A673 (cell line): ENCODE results near the gene FAM98C. TPM values are rescaled to one million over a fixed set of nuclear protein-coding genes. Genes with fewer than 3 reads are reported as not detected.

Experiments
- BruUV-seq: library from RNA; stranded (reverse); fragments of 400-500 nt; replicated peaks from 2 replicates; lab custom pipeline; 2021; lab: Mats Ljungman, UMichigan
- CTCF ChIA-PET: fragments of 300-600 bp; sonication (Branson Sonifier 250); formaldehyde crosslinking; loops from one replicate; lab custom pipeline; 2022; ENCODE audit warnings: antibody characterized with exemption; lab: Charles Lee
- POLR2A ChIA-PET: fragments of 300-600 bp; sonication (Branson Sonifier 250); formaldehyde crosslinking; loops from one replicate; lab custom pipeline; 2022; ENCODE audit warnings: antibody characterized with exemption; ENCODE audit not compliant: low non-redundant PET; lab: Charles Lee
- DNase-seq: peaks from one replicate; pipeline ENCODE4 v3.0.0-alpha.2; 2015; ENCODE audit warnings: low spot score
- H3K27ac ChIP-seq: fragments of 200-600 bp; sonication (generic); 2 replicates; pipeline ENCODE4 v1.5.1; 2016; ENCODE audit warnings: mixed run types, low read depth, mild to moderate bottlenecking, mixed read lengths, antibody characterized with exemption, low read length; ENCODE audit not compliant: poor library complexity, severe bottlenecking
- H3K27me3 ChIP-seq: fragments of 200-600 bp; sonication (generic); replicated peaks from 2 replicates; pipeline ENCODE4 v1.6.1; 2017; ENCODE audit warnings: mixed run types, low read depth, mild to moderate bottlenecking, mixed read lengths, antibody characterized with exemption, low read length; ENCODE audit not compliant: insufficient read depth, poor library complexity
- H3K36me3 ChIP-seq: fragments of 200-600 bp; sonication (generic); 2 replicates; pipeline ENCODE4 v1.6.1; 2016; ENCODE audit warnings: mixed run types, mild to moderate bottlenecking, mixed read lengths, antibody characterized with exemption, low read length; ENCODE audit not compliant: insufficient read depth, poor library complexity, severe bottlenecking
- H3K4me1 ChIP-seq: fragments of 200-600 bp; sonication (generic); 2 replicates; pipeline ENCODE4 v1.6.1; 2017; ENCODE audit warnings: mixed run types, mild to moderate bottlenecking, mixed read lengths, antibody characterized with exemption, low read length; ENCODE audit not compliant: insufficient read depth, poor library complexity, severe bottlenecking
- H3K4me3 ChIP-seq: fragments of 200-600 bp; sonication (generic); 2 replicates; pipeline ENCODE4 v1.5.1; 2016; ENCODE audit warnings: low read depth, mixed run types, mild to moderate bottlenecking, mixed read lengths, low read length; ENCODE audit not compliant: poor library complexity, severe bottlenecking
- H3K9me3 ChIP-seq: fragments of 200-600 bp; sonication (generic); 2 replicates; pipeline ENCODE4 v1.6.1; 2016; ENCODE audit warnings: mixed run types, low read depth, mild to moderate bottlenecking, mixed read lengths, antibody characterized with exemption, low read length; ENCODE audit not compliant: poor library complexity, severe bottlenecking
- EZH2 ChIP-seq: fragments of 200-600 bp; sonication (generic); IDR thresholded peaks from 2 replicates; pipeline ENCODE4 v1.6.1; 2017; ENCODE audit warnings: borderline replicate concordance, low read depth, mild to moderate bottlenecking, mixed read lengths, antibody characterized with exemption, low read length; ENCODE audit not compliant: poor library complexity, severe bottlenecking
- intact Hi-C: fragments of 100-400 bp; cut with micrococcal nuclease; formaldehyde crosslinking; loops from one replicate; pipeline ENCODE4 v1.10.0; 2022; ENCODE audit not compliant: unreplicated experiment
- total RNA-seq: library from RNA; stranded (reverse); gene quantifications from 2 replicates; pipeline ENCODE4 v1.2.3, GENCODE V29; 2021
- TF ChIP-seq, protein P1 (sequence below): fragments of 300-800, 200-600 bp; sonication (generic); conservative IDR thresholded peaks from 2 replicates; pipeline ENCODE4 v1.5.1; 2017; ENCODE audit warnings: low read depth, mild to moderate bottlenecking, antibody characterized with exemption, low read length, moderate library complexity, mixed read lengths

FAM98C gene
- total RNA-seq, 1 experiment from 2014 or later: 11.8 TPM

- TF ChIP-seq, protein P1, sequence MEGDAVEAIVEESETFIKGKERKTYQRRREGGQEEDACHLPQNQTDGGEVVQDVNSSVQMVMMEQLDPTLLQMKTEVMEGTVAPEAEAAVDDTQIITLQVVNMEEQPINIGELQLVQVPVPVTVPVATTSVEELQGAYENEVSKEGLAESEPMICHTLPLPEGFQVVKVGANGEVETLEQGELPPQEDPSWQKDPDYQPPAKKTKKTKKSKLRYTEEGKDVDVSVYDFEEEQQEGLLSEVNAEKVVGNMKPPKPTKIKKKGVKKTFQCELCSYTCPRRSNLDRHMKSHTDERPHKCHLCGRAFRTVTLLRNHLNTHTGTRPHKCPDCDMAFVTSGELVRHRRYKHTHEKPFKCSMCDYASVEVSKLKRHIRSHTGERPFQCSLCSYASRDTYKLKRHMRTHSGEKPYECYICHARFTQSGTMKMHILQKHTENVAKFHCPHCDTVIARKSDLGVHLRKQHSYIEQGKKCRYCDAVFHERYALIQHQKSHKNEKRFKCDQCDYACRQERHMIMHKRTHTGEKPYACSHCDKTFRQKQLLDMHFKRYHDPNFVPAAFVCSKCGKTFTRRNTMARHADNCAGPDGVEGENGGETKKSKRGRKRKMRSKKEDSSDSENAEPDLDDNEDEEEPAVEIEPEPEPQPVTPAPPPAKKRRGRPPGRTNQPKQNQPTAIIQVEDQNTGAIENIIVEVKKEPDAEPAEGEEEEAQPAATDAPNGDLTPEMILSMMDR: no peak
- no peak for TF ChIP-seq EZH2
- intact Hi-C loops: loop anchor here (10.0 kb wide), 1 partner anchor 166 kb away; no protein-coding TSS in a partner anchor
Observed at GRCh38 chr19:38401148-38401547, 1.7 kb upstream of the FAM98C start.

DNA sequence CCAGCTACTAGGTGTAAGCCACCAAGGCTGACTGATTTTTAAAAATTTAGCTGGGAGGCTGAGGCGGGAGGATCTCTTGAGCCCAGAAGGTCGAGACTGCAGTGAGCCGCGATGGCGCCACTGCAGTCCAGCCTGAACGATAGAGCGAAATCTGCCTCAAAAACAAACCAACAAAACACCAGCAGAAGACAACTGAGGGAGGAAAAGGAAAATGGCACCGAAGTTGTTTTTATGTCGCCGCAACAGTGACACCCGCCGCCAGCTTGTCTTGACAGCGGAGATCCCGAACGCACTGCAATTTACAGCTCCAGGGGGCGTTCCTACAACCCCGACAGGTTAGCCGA is 298 bp upstream of the FAM98C start:
- H3K4me3 ChIP-seq: peak overlapping the region; percentile 87
- no peaks in the 10 kb centered on the region for H3K4me1 ChIP-seq
- no peak overlapping the region for H3K27ac ChIP-seq
- no peaks in the 10 kb centered on the region for H3K9me3 ChIP-seq
- no TSS peak for BruUV-seq
- no peaks in the 10 kb centered on the region for H3K27me3 ChIP-seq
- no peaks in the 10 kb centered on the region for H3K36me3 ChIP-seq
- intact Hi-C loops: loop anchor here (2.0 to 10.0 kb wide), 3 partner anchors 168 to 528 kb away; partner anchors contain the start of genes MRPS12 and SARS2
- TF ChIP-seq, protein P1: no peak
- no peak for TF ChIP-seq EZH2
- POLR2A ChIA-PET: no interaction called here
- no peak for DNase-seq
- CTCF ChIA-PET: interaction anchor here (0.5 to 1.6 kb wide), 19 partner anchors 9 to 1529 kb away, joined by 3 to 14 read pairs (median 4); partner anchors contain the start of genes ACTN4, ECH1, GGN and NFKBIB

More at GRCh38 chr19:38401148-38401547, 1.7 kb upstream of the FAM98C start:
- no peaks in the 10 kb centered on the region for H3K27me3 ChIP-seq
- H3K36me3 ChIP-seq: no peaks in the 10 kb centered on the region
- ChIA-PET CTCF (no interaction called here), POLR2A (interaction anchor here (0.7 kb wide), 1 partner anchor 13 kb away, joined by 20 read pairs; no protein-coding TSS in a partner anchor)
- no peak for DNase-seq
- no peak overlapping the region for H3K27ac ChIP-seq
- H3K4me3 ChIP-seq: no peak overlapping the region
- no peaks in the 10 kb centered on the region for H3K9me3 ChIP-seq
- no TSS peak for BruUV-seq
- no peaks in the 10 kb centered on the region for H3K4me1 ChIP-seq

- BruUV-seq: no TSS peak
- intact Hi-C loops: loop anchor here (10.0 kb wide), 1 partner anchor 170 kb away; no protein-coding TSS in a partner anchor
- POLR2A ChIA-PET: no interaction called here
- CTCF ChIA-PET: no interaction called here
- no peak overlapping the region for H3K27ac ChIP-seq
- no peaks in the 10 kb centered on the region for H3K4me1 ChIP-seq
- no peak for DNase-seq
- no peaks in the 10 kb centered on the region for H3K27me3 ChIP-seq
- TF ChIP-seq, protein P1: no peak
- no peaks in the 10 kb centered on the region for H3K36me3 ChIP-seq
- no peaks in the 10 kb centered on the region for H3K9me3 ChIP-seq
- H3K4me3 ChIP-seq: no peak overlapping the region
Observed at GRCh38 chr19:38404858-38405257, 2.0 kb downstream of the FAM98C start.
